Measurements from ENCODE around the gene ATP1A2.

ATP1A2 gene

GRCh38 chr1:160166166-160166868 lies 50.8 kb downstream of the ATP1A2 start:
- peaks cover 0 to 3% (median 0%) of the 10 kb centered on the region in 4 donors for H3K4me1 ChIP-seq
- H3K9me3 ChIP-seq, result no peaks in the 10 kb centered on the region
- no peak for TF ChIP-seq CTCF (IDR thresholded peaks at IDR 0.05)
- intact Hi-C loops (cut with DNase I; ENCODE audit: low total_unique reads), result no loop called here
- DNase-seq, result no peak
- no peak overlapping the region for H3K27ac ChIP-seq
- no peak overlapping the region for H3K4me3 ChIP-seq
- no peaks in the 10 kb centered on the region for H3K36me3 ChIP-seq
- peaks cover 0 to 5% of the 10 kb centered on the region in 2 donors for H3K27me3 ChIP-seq

GRCh38 chr1:160167056-160167455 lies 51.5 kb downstream of the ATP1A2 start:
- no peaks in the 10 kb centered on the region for H3K36me3 ChIP-seq
- H3K9me3 ChIP-seq, result no peaks in the 10 kb centered on the region
- intact Hi-C loops (cut with DNase I; ENCODE audit: low total_unique reads), result no loop called here
- TF ChIP-seq CTCF (IDR thresholded peaks at IDR 0.05), result no peak
- no peak overlapping the region for H3K27ac ChIP-seq
- peaks cover 0 to 3% (median 0%) of the 10 kb centered on the region in 4 donors for H3K4me1 ChIP-seq
- DNase-seq, result no peak
- no peak overlapping the region for H3K4me3 ChIP-seq
- peaks cover 0 to 5% of the 10 kb centered on the region in 2 donors for H3K27me3 ChIP-seq

- no peak overlapping the region for H3K27ac ChIP-seq
- peaks cover 0 to 5% of the 10 kb centered on the region in 2 donors for H3K27me3 ChIP-seq
- no peak overlapping the region for H3K4me3 ChIP-seq
- intact Hi-C loops (cut with DNase I; ENCODE audit: low total_unique reads), result no loop called here
- H3K36me3 ChIP-seq, result no peaks in the 10 kb centered on the region
- peaks cover 0 to under 1% (median 0%) of the 10 kb centered on the region in 4 donors for H3K4me1 ChIP-seq
- TF ChIP-seq CTCF (IDR thresholded peaks at IDR 0.05), result no peak
- no peak for DNase-seq
- H3K9me3 ChIP-seq, result no peaks in the 10 kb centered on the region
Observed at GRCh38 chr1:160167580-160167979, 52.0 kb downstream of the ATP1A2 start.

- no peak overlapping the region for H3K27ac ChIP-seq
- no peak for DNase-seq
- intact Hi-C loops (cut with DNase I; ENCODE audit: low total_unique reads), result no loop called here
Observed at GRCh38 chr1:160168016-160168415, 52.5 kb downstream of the ATP1A2 start.

GRCh38 chr1:160168609-160169369 lies 53.2 kb downstream of the ATP1A2 start:
- peaks cover 0 to 8% of the 10 kb centered on the region in 2 donors for H3K27me3 ChIP-seq
- H3K9me3 ChIP-seq, result no peaks in the 10 kb centered on the region
- no peaks in the 10 kb centered on the region for H3K4me1 ChIP-seq
- H3K27ac ChIP-seq, result no peak overlapping the region
- no peak overlapping the region for H3K4me3 ChIP-seq
- H3K36me3 ChIP-seq, result no peaks in the 10 kb centered on the region
- no peak for TF ChIP-seq CTCF (IDR thresholded peaks at IDR 0.05)
- DNase-seq, result no peak
- intact Hi-C loops (cut with DNase I; ENCODE audit: low total_unique reads), result no loop called here

More at GRCh38 chr1:160168016-160168415, 52.5 kb downstream of the ATP1A2 start:
- H3K4me3 ChIP-seq, result no peak overlapping the region
- no peaks in the 10 kb centered on the region for H3K36me3 ChIP-seq
- no peak for TF ChIP-seq CTCF (IDR thresholded peaks at IDR 0.05)
- H3K27me3 ChIP-seq, result peaks cover 0 to 8% of the 10 kb centered on the region in 2 donors
- no peaks in the 10 kb centered on the region for H3K4me1 ChIP-seq
- no peaks in the 10 kb centered on the region for H3K9me3 ChIP-seq
